GM23338 (cell line): ENCODE results near the gene TBC1D10B. TPM values are rescaled to one million over a fixed set of nuclear protein-coding genes. Genes with fewer than 3 reads are reported as not detected.
"Not testable (repeated sequence)": the region's sequence is repeated elsewhere in the genome, so short reads cannot be mapped to it uniquely, and the experiment has no call there.

Experiments used
- ATAC-seq: fragments of 200-7000 bp; cut with Tn5 transposase; 3 replicates; pipeline ENCODE4 v1.9.1; 2020
- DNase-seq: peaks from one replicate; pipeline ENCODE4 v3.0.0-alpha.2; 2015; ENCODE audit warnings: low spot score
- H2AFZ ChIP-seq: fragments of 200-600 bp; sonication (generic); 2 replicates; pipeline ENCODE4 v1.8.0; 2016; ENCODE audit warnings: antibody characterized with exemption, mild to moderate bottlenecking, moderate library complexity
- H3F3A ChIP-seq: fragments of 200-600 bp; sonication (generic); replicated peaks from 2 replicates; pipeline ENCODE4 v1.8.0; 2017; ENCODE audit warnings: antibody characterized with exemption, mixed run types, low read depth
- H3K27ac ChIP-seq: fragments of 200-600 bp; sonication (generic); 2 replicates; pipeline ENCODE4 v1.6.1; 2016; ENCODE audit warnings: low read depth
- H3K27me3 ChIP-seq: fragments of 200-600 bp; sonication (generic); 2 replicates; pipeline ENCODE4 v1.8.0; 2016; ENCODE audit warnings: mild to moderate bottlenecking, mixed run types, moderate library complexity; ENCODE audit not compliant: insufficient read depth
- H3K36me3 ChIP-seq: fragments of 200-600 bp; sonication (generic); 2 replicates; pipeline ENCODE4 v1.8.0; 2016; ENCODE audit warnings: mild to moderate bottlenecking; ENCODE audit not compliant: insufficient read depth
- H3K4me1 ChIP-seq: fragments of 200-600 bp; sonication (generic); 2 replicates; pipeline ENCODE4 v1.8.0; 2016; ENCODE audit warnings: mild to moderate bottlenecking, moderate library complexity; ENCODE audit not compliant: insufficient read depth
- H3K4me2 ChIP-seq: fragments of 200-600 bp; sonication (generic); 2 replicates; pipeline ENCODE4 v1.7.1; 2017; ENCODE audit warnings: mixed run types
- H3K4me3 ChIP-seq: fragments of 200-600 bp; sonication (generic); 2 replicates; pipeline ENCODE4 v1.6.1; 2016; ENCODE audit warnings: mixed run types
- H3K79me2 ChIP-seq: fragments of 200-600 bp; sonication (generic); replicated peaks from 2 replicates; pipeline ENCODE4 v1.8.0; 2017; ENCODE audit warnings: mild to moderate bottlenecking; ENCODE audit not compliant: insufficient read depth
- H3K9me2 ChIP-seq: fragments of 200-600 bp; sonication (generic); 2 replicates; pipeline ENCODE4 v1.8.0; 2017; ENCODE audit not compliant: insufficient read depth
- H4K20me1 ChIP-seq: fragments of 200-600 bp; sonication (generic); replicated peaks from 2 replicates; pipeline ENCODE4 v1.8.0; 2017; ENCODE audit warnings: mild to moderate bottlenecking; ENCODE audit not compliant: insufficient read depth
- H3K27ac Mint-ChIP-seq: 2 replicates; pipeline ENCODE4 v1.8.0; 2020; ENCODE audit warnings: inconsistent platforms, mild to moderate bottlenecking, moderate library complexity, mixed read lengths
- H3K27me3 Mint-ChIP-seq: 3 replicates; pipeline ENCODE4 v1.8.0; 2022; ENCODE audit warnings: low read depth, mild to moderate bottlenecking, moderate library complexity, mixed read lengths, inconsistent platforms; ENCODE audit not compliant: insufficient read depth, poor library complexity
- H3K36me3 Mint-ChIP-seq: 3 replicates; pipeline ENCODE4 v1.8.0; 2021; ENCODE audit warnings: low read depth, mild to moderate bottlenecking, inconsistent platforms, moderate library complexity, mixed read lengths
- H3K4me1 Mint-ChIP-seq: 3 replicates; pipeline ENCODE4 v1.8.0; 2020; ENCODE audit warnings: mild to moderate bottlenecking, inconsistent platforms, mixed read lengths
- H3K4me3 Mint-ChIP-seq: 3 replicates; pipeline ENCODE4 v1.8.0; 2021; ENCODE audit warnings: moderate library complexity, mild to moderate bottlenecking, inconsistent platforms, mixed read lengths
- H3K9me3 Mint-ChIP-seq: 3 replicates; pipeline ENCODE4 v1.8.0; 2020; ENCODE audit warnings: moderate library complexity, mild to moderate bottlenecking, inconsistent platforms, mixed read lengths
- ETS1 ChIP-seq: IDR thresholded peaks from 2 replicates; pipeline ENCODE4 v1.6.1; 2016; ENCODE audit warnings: antibody characterized with exemption
- POLR2AphosphoS5 ChIP-seq: IDR thresholded peaks from 2 replicates; pipeline ENCODE4 v1.6.1; 2016; ENCODE audit warnings: antibody characterized with exemption, low read depth
- polyA plus RNA-seq: library from polyadenylated mRNA; unstranded; fragments of >200 nt; fragmentation: Nextera tagmentation; extraction: Ambion mirVana; gene quantifications from 2 replicates; pipeline ENCODE4 v1.2.1, GENCODE V29; 2016
- total RNA-seq: library from RNA; depleted of rRNA; stranded (reverse); fragments of >200 nt; shearing (Covaris generic); gene quantifications from 2 replicates; pipeline ENCODE4 v1.2.3, GENCODE V29; 2014

TBC1D10B gene
- total and polyA plus RNA-seq, 2 experiments from 2014 or later = 13.3 to 30.8 TPM

GRCh38 chr16:30335598-30336474 is 34.5 kb downstream of the TBC1D10B start (continued):
- no peak for TF ChIP-seq ETS1

- not testable (repeated sequence) for H3K27me3 Mint-ChIP-seq, H3K36me3 Mint-ChIP-seq, H3K9me3 Mint-ChIP-seq, H3K4me1 Mint-ChIP-seq, H3K9me2 ChIP-seq, H3K36me3 ChIP-seq, H3K27me3 ChIP-seq, H3K4me1 ChIP-seq, H4K20me1 ChIP-seq, H3F3A ChIP-seq
- H3K4me3 Mint-ChIP-seq = peak overlapping the region; percentile 68
- peak; percentile 82 for TF ChIP-seq POLR2AphosphoS5
- H2AFZ ChIP-seq = peak overlapping the region; percentile 91; the same call in 1 of the 2 replicates
- peak overlapping the region; percentile 71 for H3K4me2 ChIP-seq
- H3K27ac ChIP-seq = peak overlapping the region; percentile 80
- peak overlapping the region; percentile 73 for H3K4me3 ChIP-seq
- peak; percentile 87 for ATAC-seq
- peaks cover 39% of the 10 kb centered on the region for H3K79me2 ChIP-seq
- DNase-seq = peak; percentile 76
- 0 out of 2 replicates have a peak overlapping the region, but pooled peaks have one; percentile 65 for H3K27ac Mint-ChIP-seq
Measured at GRCh38 chr16:30335028-30335597, 35.2 kb downstream of the TBC1D10B start.

GRCh38 chr16:30334473-30334989 is 35.8 kb downstream of the TBC1D10B start:
- not testable (repeated sequence) for H4K20me1 ChIP-seq, H3K4me1 ChIP-seq, H3K9me3 Mint-ChIP-seq, H3K9me2 ChIP-seq, H3K27me3 Mint-ChIP-seq, H3K36me3 ChIP-seq, H2AFZ ChIP-seq, H3K27me3 ChIP-seq, H3F3A ChIP-seq, H3K36me3 Mint-ChIP-seq, H3K4me1 Mint-ChIP-seq
- H3K4me2 ChIP-seq = peak overlapping the region; percentile 79
- H3K79me2 ChIP-seq = peaks cover 45% of the 10 kb centered on the region
- H3K4me3 Mint-ChIP-seq = peak overlapping the region; percentile 98
- H3K27ac ChIP-seq = peak overlapping the region; percentile 81; the same call in 1 of the 2 replicates
- peak overlapping the region; percentile 95 for H3K27ac Mint-ChIP-seq
- DNase-seq = peak; percentile 79
- ATAC-seq = peak; percentile 95
- peak overlapping the region; percentile 73 for H3K4me3 ChIP-seq

- H3K4me3 Mint-ChIP-seq, H3K4me1 ChIP-seq, H3K36me3 ChIP-seq, H2AFZ ChIP-seq, H3K27ac ChIP-seq, H3K36me3 Mint-ChIP-seq, H3K27me3 Mint-ChIP-seq, H3K9me2 ChIP-seq, H3F3A ChIP-seq, H3K4me3 ChIP-seq, H3K27ac Mint-ChIP-seq, H3K4me1 Mint-ChIP-seq, H3K27me3 ChIP-seq, DNase-seq, H3K9me3 Mint-ChIP-seq, H4K20me1 ChIP-seq, ATAC-seq, H3K4me2 ChIP-seq: not testable (repeated sequence)
- peaks cover 61% of the 10 kb centered on the region for H3K79me2 ChIP-seq
Measured at GRCh38 chr16:30324220-30324619, 46.1 kb downstream of the TBC1D10B start.

DNA sequence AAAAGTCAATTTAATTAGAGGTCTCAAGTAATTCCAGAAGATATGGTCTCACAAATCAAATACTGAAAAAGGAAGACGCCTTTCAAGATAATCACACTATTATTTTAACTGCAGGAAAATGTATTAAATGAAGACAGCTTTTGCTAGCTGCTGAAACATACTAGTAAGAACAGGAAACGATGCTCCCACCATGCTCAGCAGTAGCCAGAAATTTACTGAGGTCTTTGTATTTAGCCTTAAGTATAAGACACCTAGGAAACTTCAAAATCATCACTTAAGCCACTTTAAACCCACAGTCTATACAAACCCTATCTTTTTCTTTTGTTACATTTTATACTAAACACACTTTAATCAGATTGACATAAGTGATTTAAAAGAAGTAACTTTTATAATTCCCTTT is 51.6 kb downstream of the TBC1D10B start:
- not testable (repeated sequence) for H3K27ac ChIP-seq, H3K9me2 ChIP-seq, DNase-seq, H3K4me3 ChIP-seq, H3K4me2 ChIP-seq, ATAC-seq, H3F3A ChIP-seq, H4K20me1 ChIP-seq, H3K9me3 Mint-ChIP-seq, H3K27ac Mint-ChIP-seq, H3K27me3 ChIP-seq, H3K4me1 Mint-ChIP-seq, H3K27me3 Mint-ChIP-seq, H2AFZ ChIP-seq, H3K4me3 Mint-ChIP-seq, H3K4me1 ChIP-seq, H3K36me3 Mint-ChIP-seq, H3K36me3 ChIP-seq
- peaks cover 55% of the 10 kb centered on the region for H3K79me2 ChIP-seq

DNA sequence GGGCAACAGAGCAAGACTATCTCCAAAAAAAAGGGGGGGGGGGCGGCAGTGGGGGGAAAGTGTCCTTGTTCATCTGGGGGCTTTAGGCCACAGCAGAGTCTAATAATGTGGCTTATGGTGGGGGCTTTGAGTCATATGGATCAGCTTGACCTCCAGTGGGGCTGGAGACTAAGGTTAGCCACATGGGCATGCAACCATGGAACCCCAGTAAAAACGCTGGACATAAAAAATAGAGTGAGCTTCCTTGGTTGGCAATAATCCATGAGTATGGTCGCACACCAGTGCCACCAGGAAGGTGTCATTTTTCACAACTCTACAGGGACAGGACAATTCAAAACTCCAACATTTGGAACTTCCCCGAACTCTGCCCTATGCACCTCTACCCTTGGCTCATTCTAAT is 59.4 kb downstream of the TBC1D10B start:
- not testable (repeated sequence) for H3K4me1 Mint-ChIP-seq, H3K27me3 ChIP-seq, H3K36me3 ChIP-seq, H3K9me2 ChIP-seq, H3K4me3 Mint-ChIP-seq, H3K27ac Mint-ChIP-seq, DNase-seq, H3K9me3 Mint-ChIP-seq, H3K27me3 Mint-ChIP-seq, H3K27ac ChIP-seq, H2AFZ ChIP-seq, H3K4me1 ChIP-seq, H3K4me3 ChIP-seq, H4K20me1 ChIP-seq, H3F3A ChIP-seq, H3K36me3 Mint-ChIP-seq, ATAC-seq, H3K4me2 ChIP-seq
- peaks cover 21% of the 10 kb centered on the region for H3K79me2 ChIP-seq
